A204.1 (cell line): ENCODE data around the gene XYLT2.
"Not testable (repeated sequence)": the region's sequence is repeated elsewhere in the genome, so short reads cannot be mapped to it uniquely, and the experiment has no call there.

Experiments
- FAIRE-seq: peaks from 2 replicates; lab custom pipeline; 2012; peaks lifted over from hg19 to GRCh38; lab: Jason Lieb, UNC

The XYLT2 gene

DNA sequence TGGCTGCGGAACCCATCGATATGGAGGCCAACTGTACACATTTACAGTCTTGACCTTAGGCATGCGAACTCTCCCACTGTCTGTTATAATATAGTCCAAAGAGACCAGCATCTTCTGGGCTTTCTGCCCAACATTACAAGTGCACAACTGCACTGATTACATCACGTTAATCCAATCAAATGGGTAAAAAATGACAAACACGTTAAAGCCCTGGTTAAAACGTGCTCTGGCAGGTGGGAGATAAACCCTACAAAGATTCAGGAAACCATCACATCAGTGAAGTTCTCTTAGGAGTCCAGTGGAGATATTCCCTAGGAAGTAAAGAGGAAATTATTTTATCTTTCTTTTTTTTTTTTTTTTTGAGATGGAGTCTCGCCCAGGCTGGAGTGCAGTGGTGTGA lies 23.7 kb upstream of the XYLT2 start:
- no peak for FAIRE-seq

- FAIRE-seq: no peak
These were observed 22.9 kb upstream of the XYLT2 start for GRCh38 chr17:50323060-50323459.

DNA sequence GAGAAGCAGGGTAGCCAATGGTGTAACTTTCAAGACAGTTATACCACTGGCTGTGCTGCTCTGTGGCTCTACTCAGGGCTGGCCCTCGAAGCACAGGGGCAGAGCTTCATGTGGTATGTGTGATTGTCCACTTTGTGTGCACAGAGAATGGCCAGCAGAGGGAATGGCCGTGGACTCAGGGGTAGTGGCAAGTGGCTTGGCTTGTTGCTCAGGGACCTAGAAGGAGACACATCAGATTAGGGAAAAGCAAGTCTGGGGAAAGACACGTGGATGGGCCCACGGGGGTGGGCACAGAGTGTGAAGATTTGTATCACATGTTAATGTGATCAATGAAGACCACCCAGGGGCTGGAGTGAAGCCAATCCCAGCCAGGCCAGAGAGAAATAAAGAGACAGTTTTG lies 20.0 kb upstream of the XYLT2 start:
- no peak for FAIRE-seq

GRCh38 chr17:50326831-50327364 lies 19.0 kb upstream of the XYLT2 start:
- no peak for FAIRE-seq

- FAIRE-seq: no peak
These were observed 17.3 kb upstream of the XYLT2 start for GRCh38 chr17:50328363-50329325.

- no peak for FAIRE-seq
These were observed 16.2 kb upstream of the XYLT2 start for GRCh38 chr17:50329716-50330115.

- FAIRE-seq: no peak
These were observed 15.7 kb upstream of the XYLT2 start for GRCh38 chr17:50330151-50330775.

DNA sequence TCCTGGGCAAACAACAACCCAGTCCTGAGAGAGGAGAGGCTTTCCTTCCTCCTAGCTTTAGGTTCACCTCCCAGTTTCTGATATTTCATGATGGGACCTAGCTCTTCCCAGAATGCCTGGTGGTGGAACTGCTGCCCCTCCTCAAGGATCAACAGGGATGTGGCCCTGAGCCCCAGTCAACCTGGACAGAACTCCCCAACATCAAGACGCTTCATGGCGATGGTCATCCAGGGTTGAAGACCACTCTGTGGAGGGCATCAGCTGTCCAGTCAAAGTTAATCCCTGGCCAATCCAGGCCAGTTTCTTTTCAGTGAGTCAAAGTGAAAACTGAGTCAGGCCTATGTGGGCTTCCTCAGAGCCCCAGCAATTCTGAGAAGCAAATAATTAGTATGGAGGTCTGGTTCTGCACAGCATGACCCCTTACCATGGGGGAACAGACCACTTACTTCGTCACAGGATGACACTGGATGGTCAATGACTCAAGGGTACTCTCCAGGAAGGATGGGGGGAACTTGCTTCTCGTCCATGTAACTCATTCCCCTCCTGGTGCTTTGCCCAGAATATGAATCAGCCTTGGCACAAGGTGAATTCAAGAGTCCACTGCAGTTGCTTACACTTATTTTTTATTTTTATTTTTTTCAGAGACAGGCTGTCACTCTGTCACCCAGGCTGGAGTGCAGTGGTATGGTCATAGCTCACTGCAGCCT lies 14.7 kb upstream of the XYLT2 start:
- FAIRE-seq: no peak

- FAIRE-seq: no peak
These were observed 13.7 kb upstream of the XYLT2 start for GRCh38 chr17:50332196-50332595.

DNA sequence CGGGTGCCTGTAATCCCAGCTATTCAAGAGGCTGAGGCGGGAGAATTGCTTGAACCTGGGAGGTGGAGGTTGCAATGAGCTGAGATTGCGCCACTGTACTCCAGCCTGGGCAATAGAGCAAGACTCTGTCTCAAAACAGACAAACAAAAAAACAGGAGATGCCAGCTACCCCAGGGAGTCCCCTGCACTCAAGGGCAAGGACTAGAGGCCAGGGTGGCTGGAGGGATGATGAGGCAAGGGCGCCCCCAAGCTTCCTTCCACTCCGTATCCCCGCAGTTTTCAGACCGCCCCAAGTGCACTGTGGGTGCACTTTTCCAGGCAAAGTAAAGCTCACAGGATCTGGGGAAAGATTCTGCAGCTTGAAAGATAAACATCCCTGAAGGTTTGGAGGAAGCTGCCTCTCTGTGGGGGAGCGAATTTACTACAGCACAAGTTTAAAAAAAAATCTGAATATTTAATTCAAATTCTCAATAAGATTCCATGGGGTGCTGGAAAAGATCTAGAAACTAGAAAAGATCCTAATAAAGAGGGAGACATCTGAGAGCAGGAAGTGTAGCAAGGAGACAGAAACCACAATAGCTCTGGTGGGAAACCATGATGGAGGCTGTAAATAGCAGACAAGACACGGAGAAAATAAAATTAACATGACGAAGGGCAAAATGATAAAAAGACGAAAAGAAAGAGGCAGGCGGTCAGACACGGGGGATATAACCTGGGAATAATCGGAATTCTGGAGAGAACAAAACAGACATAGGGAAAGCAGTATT lies 12.5 kb upstream of the XYLT2 start:
- FAIRE-seq: not testable (repeated sequence)

GRCh38 chr17:50337956-50338355 lies 8.0 kb upstream of the XYLT2 start:
- no peak for FAIRE-seq

- peak; percentile 68 for FAIRE-seq
These were observed 7.3 kb upstream of the XYLT2 start for GRCh38 chr17:50338645-50339044.

GRCh38 chr17:50339381-50339780 lies 6.5 kb upstream of the XYLT2 start:
- no peak for FAIRE-seq

DNA sequence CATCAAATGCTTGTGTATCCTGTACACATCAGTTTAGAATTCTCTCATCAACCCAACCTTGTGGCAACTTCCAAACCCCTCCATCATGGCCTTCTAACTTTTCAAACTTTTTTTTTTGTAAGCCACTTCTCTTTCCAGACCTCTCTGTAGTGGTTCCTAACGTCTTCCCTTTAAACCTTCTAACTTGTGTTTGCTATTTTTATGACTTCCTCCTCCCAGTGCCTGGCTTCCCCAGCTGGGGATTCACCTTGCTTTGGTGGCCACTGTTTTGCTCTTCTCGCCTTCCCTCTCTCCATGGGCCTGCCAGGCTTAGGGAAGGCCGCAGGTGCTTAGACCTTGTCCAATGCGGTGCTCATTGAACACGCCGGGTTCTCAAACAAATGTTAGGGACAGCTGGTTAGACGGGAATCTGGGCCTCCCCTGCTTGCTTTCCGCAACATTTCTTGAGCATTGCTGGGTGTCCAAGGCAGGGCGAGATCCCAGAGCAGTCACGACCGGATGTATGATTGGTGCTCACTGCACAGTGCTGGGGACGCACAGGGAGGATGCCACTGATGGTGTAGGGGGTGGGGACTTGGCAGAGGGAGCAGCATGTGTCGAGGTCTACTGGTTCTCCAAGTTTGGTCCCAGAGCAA lies 1.1 kb upstream of the XYLT2 start:
- no peak for FAIRE-seq

- no peak for FAIRE-seq
These were observed 589 bp downstream of the XYLT2 start for GRCh38 chr17:50346313-50347116.

DNA sequence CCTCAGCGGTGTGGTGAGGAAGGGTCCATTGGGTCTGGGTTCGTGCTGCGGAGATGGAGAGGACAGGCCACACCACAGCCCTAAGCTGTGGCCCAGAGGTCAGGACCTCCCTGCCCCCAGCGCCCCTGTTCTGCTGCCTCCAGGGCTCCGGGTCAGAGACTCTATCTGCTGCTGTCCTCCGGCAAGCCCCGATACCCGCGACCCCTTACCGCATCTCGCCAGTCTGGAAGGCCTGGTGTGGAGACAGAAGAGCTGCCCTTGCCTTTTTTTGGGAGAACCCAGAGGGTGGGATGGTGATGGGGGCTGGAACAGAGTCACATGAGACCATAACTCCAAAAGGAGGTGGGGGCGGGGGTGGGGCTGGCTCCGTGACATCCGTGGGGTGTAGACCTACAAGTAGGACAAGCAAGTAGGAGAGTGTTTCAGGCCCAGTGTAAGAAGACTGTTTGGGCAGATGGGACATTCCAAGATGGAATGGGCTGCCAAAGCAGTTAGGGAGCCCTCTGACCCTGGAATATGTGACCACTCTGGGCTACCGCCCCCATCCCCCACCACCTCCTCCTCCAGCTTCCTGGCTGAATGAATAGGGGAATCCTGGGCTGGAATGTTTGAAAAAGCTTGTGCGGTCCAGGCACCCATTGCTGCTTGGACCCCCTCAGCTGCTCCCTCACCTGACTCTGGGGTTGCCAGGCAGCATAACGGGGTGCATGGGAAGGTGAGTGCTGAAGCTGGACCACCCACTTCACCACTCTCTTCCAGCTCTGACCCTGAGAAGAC lies 1.4 kb downstream of the XYLT2 start:
- FAIRE-seq: no peak

GRCh38 chr17:50347894-50348291 lies 2.0 kb downstream of the XYLT2 start:
- no peak for FAIRE-seq

- no peak for FAIRE-seq
These were observed 2.8 kb downstream of the XYLT2 start for GRCh38 chr17:50348522-50349242.

DNA sequence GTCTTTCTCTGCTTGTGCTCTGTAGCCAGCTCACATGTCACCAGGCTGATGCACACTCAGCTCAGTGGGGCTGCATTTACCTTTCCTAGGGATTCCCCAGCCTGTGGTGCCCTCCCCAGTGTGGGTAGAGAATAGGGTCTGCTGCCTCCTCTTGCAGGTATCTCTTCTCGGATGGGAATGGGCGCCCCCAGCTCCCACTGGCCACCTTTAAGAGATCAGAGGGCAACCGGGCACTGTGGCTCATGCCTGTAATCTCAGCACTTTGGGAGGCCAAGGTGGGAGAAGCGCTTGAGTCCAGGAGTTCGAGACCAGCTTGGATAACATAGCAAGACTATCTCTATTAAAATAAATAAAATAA lies 3.3 kb downstream of the XYLT2 start:
- FAIRE-seq: no peak
